ENCODE results near the gene NDFIP2. TPM values are rescaled to one million over a fixed set of nuclear protein-coding genes. Genes with fewer than 3 reads are reported as not detected.

Gene NDFIP2, protein sequence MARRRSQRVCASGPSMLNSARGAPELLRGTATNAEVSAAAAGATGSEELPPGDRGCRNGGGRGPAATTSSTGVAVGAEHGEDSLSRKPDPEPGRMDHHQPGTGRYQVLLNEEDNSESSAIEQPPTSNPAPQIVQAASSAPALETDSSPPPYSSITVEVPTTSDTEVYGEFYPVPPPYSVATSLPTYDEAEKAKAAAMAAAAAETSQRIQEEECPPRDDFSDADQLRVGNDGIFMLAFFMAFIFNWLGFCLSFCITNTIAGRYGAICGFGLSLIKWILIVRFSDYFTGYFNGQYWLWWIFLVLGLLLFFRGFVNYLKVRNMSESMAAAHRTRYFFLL
- total RNA-seq (10 to 100 TPM; 25.3 to 33.8 TPM), polyA plus RNA-seq (ENCODE audit: insufficient read depth, low read depth, low replicate concordance) (56.1 TPM)
- long read RNA-seq, donor 1, full-length matches to known transcripts: 16 of 16 reads
- long read RNA-seq, donor 1, partial matches to known transcripts: 0 of 16 reads
- long read RNA-seq, donor 1, other reads (novel, unspliced or antisense): 0 of 16 reads
- long read RNA-seq, donor 2, full-length matches to known transcripts: 9 of 9 reads
- long read RNA-seq, donor 2, partial matches to known transcripts: 0 of 9 reads
- long read RNA-seq, donor 2, other reads (novel, unspliced or antisense): 0 of 9 reads

DNA sequence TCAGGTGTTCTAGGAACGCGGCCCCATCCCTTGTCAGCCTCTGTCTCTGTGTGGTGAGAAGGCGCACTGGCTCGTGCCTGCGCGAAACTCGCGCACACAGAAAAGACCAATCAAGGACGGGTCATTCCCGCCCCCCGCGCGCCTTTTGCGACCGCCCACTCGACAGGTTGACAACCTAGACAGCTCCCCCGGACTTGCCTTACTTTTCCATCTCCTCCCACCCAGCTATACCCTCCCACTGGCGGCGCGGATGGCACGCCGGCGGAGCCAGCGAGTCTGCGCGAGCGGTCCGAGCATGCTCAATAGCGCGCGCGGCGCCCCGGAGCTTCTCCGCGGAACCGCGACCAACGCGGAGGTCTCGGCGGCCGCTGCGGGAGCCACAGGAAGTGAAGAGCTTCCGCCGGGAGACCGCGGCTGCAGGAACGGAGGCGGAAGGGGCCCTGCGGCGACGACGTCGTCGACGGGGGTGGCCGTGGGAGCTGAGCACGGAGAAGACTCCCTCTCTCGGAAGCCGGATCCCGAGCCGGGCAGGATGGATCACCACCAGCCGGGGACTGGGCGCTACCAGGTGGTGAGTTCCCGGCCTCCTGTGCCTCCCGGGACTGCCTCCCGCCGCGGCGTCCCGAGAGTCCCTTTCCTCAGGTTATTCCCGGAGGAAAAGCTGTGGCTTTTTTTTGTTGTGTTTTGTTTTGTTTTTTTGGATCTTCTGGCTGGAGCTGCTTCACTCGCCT, at the start of gene NDFIP2:
NDFIP2 (plus strand) TSS at position 202 of the 731 bp plus-strand sequence; CDS start at position 251, 49 bp downstream.
- Histone ChIP-seq H3K9me3 (no peaks in the 10 kb centered on the region), H3K27ac (peak within 1 kb of the TSS; percentile 72 to 86), H3K36me3 (ENCODE audit: low read depth, missing control alignments) (no peaks in the 10 kb centered on the region), H3K27me3 (no peaks in the 10 kb centered on the region), H3K4me3 (peak within 1 kb of the TSS; percentile 72 to 96), H3K4me1 (no peaks in the 10 kb centered on the region)
- intact Hi-C loops (cut with DNase I; ENCODE audit: low total_unique reads): no loop called here
- WGBS, 2 donors: 0% methylated on average over 8 to 53 of the region's 74 CpGs
- peak; percentile 88 for DNase-seq
- TF ChIP-seq POLR2A (IDR thresholded peaks at IDR 0.05) (no peak), CTCF (IDR thresholded peaks at IDR 0.05) (no peak)

GRCh38 chr13:79432086-79432485, 48.9 kb upstream of the NDFIP2 start:
- WGBS, 2 donors: 82% methylated on average over 6 of the region's 6 CpGs; no CpG with 5 or more reads in 1 of the 2 donors
- DNase-seq: no peak
- H3K9me3 ChIP-seq: no peaks in the 10 kb centered on the region

DNA sequence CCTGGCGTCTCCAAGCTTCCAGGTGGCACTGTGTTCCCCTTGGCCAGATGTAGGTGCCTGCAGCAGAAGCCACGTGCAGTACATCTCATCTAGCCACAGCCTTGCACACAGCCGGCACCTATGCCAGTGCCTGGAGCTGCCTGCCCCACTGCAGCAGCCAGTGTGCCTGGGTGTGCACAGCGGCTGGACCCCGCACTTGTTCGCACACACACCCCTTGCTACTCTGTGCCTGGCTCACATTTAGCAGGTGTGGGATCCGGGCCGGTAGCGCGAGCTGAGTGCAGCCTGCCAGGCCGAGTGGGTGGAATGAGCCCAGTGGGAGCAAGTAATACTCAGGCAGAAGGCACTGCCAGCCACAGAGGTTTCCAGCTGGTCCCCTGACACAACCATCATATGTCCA, 48.0 kb upstream of the NDFIP2 start:
- no peak for TF ChIP-seq CTCF (IDR thresholded peaks at IDR 0.05)
- no peak for TF ChIP-seq POLR2A (IDR thresholded peaks at IDR 0.05)
- 67 to 72% methylated on average over 3 to 11 of the region's 11 CpGs for WGBS, 2 donors

More at GRCh38 chr13:79432086-79432485, 48.9 kb upstream of the NDFIP2 start:
- Histone ChIP-seq H3K27ac (no peak overlapping the region), H3K36me3 (ENCODE audit: low read depth, missing control alignments) (no peaks in the 10 kb centered on the region), H3K4me3 (no peak overlapping the region), H3K4me1 (no peaks in the 10 kb centered on the region), H3K27me3 (no peaks in the 10 kb centered on the region)
- intact Hi-C loops (cut with DNase I; ENCODE audit: low total_unique reads): loop anchor here (10.0 kb wide), 1 partner anchor 93 kb away; no protein-coding TSS in a partner anchor
- TF ChIP-seq CTCF (IDR thresholded peaks at IDR 0.05) (no peak), POLR2A (IDR thresholded peaks at IDR 0.05) (no peak)

DNA sequence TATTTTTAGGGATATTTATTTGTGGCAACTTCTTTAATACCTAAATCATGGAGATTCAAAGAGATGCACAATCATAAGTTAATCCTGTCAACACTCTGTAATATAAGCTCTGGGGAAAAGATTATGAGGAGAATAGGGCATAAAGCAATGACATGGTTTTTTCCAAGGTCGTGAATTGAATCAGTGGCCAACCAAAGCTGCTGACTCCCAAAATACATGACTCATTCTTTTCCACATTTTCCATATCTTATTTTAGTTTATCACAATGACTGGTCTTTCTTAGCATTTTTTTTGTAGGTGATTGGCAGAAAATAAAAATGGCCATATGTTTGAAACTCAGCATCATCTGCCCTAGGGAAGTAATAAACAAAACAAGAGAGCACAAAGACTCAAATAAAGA, 46.4 kb upstream of the NDFIP2 start:
- intact Hi-C loops (cut with DNase I; ENCODE audit: low total_unique reads): loop anchor here (10.0 kb wide), 1 partner anchor 90 kb away; no protein-coding TSS in a partner anchor
- no peak for DNase-seq
- Histone ChIP-seq H3K27ac (no peak overlapping the region), H3K4me1 (no peaks in the 10 kb centered on the region), H3K27me3 (no peaks in the 10 kb centered on the region), H3K9me3 (no peaks in the 10 kb centered on the region), H3K36me3 (ENCODE audit: low read depth, missing control alignments) (no peaks in the 10 kb centered on the region), H3K4me3 (no peak overlapping the region)
- TF ChIP-seq POLR2A (IDR thresholded peaks at IDR 0.05): no peak
- no peak for TF ChIP-seq CTCF (IDR thresholded peaks at IDR 0.05)
- WGBS, 2 donors: 41 to 50% methylated on average over 1 of the region's 1 CpG

More for the DNA sequence above, 48.0 kb upstream of the NDFIP2 start:
- Histone ChIP-seq H3K27ac (no peak overlapping the region), H3K4me1 (no peaks in the 10 kb centered on the region), H3K27me3 (no peaks in the 10 kb centered on the region), H3K9me3 (no peaks in the 10 kb centered on the region), H3K36me3 (ENCODE audit: low read depth, missing control alignments) (no peaks in the 10 kb centered on the region), H3K4me3 (no peak overlapping the region)
- no peak for DNase-seq
- intact Hi-C loops (cut with DNase I; ENCODE audit: low total_unique reads): loop anchor here (10.0 kb wide), 1 partner anchor 92 kb away; no protein-coding TSS in a partner anchor
